Loucy (cell line): ENCODE measurements around the gene SYNJ2.

Source experiments
- EZH2phosphoT487 ChIP-seq: fragments of 200-600 bp; IDR thresholded peaks from 2 replicates; pipeline ENCODE4 v1.6.1; 2018; ENCODE audit warnings: antibody characterized with exemption, mild to moderate bottlenecking, moderate library complexity, borderline replicate concordance
- TF ChIP-seq, protein P1 (sequence below): fragments of 200-600 bp; sonication (generic); conservative IDR thresholded peaks from 2 replicates; pipeline ENCODE4 v1.5.1; 2014; ENCODE audit warnings: mild to moderate bottlenecking, antibody characterized with exemption, low read length

GRCh38 chr6:158038291-158039177 is 56.9 kb downstream of the SYNJ2 start:
- TF ChIP-seq, protein P1, sequence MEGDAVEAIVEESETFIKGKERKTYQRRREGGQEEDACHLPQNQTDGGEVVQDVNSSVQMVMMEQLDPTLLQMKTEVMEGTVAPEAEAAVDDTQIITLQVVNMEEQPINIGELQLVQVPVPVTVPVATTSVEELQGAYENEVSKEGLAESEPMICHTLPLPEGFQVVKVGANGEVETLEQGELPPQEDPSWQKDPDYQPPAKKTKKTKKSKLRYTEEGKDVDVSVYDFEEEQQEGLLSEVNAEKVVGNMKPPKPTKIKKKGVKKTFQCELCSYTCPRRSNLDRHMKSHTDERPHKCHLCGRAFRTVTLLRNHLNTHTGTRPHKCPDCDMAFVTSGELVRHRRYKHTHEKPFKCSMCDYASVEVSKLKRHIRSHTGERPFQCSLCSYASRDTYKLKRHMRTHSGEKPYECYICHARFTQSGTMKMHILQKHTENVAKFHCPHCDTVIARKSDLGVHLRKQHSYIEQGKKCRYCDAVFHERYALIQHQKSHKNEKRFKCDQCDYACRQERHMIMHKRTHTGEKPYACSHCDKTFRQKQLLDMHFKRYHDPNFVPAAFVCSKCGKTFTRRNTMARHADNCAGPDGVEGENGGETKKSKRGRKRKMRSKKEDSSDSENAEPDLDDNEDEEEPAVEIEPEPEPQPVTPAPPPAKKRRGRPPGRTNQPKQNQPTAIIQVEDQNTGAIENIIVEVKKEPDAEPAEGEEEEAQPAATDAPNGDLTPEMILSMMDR, result no peak
- TF ChIP-seq EZH2phosphoT487, result no peak
